Pulmonary artery endothelial cell (primary cell): ENCODE measurements around the gene CACNA1H. TPM values are rescaled to one million over a fixed set of nuclear protein-coding genes. Genes with fewer than 3 reads are reported as not detected.

ENCODE experiments used
- DNase-seq: peaks from one replicate; pipeline ENCODE4 v3.0.0-alpha.2; 2011; ENCODE audit warnings: low read depth, low spot score
- total RNA-seq: library from RNA; depleted of rRNA; stranded (reverse); fragments of >200 nt; gene quantifications from 2 replicates; pipeline ENCODE4 v1.2.3, GENCODE V29; 2014

Gene CACNA1H
- total RNA-seq, 1 donor from 2014 or later, result 0.07 TPM

DNA sequence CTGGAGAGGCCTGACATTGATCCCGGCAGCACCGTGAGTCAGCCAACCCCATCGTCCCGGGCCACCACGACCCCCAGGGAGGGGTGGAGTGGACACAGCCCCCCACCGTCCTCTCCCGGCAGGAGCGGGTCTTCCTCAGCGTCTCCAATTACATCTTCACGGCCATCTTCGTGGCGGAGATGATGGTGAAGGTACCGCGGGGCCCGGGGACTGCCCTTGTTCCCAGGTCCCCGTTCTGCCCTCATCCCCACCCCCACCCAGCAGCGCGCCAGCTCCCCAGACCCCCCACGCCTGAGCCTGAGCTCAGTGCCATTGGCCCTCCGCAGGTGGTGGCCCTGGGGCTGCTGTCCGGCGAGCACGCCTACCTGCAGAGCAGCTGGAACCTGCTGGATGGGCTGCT lies 57.6 kb downstream of the CACNA1H start:
- no peak for DNase-seq

DNA sequence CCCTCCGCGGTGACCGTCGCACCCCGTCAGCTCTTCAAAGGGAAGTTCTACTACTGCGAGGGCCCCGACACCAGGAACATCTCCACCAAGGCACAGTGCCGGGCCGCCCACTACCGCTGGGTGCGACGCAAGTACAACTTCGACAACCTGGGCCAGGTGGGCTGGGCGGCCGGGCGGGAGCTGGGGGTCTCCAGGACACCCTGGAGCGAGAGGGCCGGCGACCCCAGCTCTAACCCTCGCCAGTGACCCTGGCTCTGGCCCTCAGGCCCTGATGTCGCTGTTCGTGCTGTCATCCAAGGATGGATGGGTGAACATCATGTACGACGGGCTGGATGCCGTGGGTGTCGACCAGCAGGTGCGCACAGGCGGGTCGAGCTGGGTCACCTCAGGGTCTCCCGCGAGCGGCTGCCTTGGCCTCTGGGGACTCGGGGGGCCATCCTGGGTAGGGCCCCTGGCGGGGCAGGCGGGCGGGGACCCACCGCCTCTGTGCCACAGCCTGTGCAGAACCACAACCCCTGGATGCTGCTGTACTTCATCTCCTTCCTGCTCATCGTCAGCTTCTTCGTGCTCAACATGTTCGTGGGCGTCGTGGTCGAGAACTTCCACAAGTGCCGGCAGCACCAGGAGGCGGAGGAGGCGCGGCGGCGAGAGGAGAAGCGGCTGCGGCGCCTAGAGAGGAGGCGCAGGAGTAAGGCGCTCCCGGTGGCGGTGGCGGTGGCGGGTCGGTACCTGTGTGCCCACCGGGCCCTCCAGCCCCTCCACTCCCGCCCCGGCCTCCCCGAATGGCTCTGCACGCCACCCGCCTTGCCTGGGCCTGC lies 58.8 kb downstream of the CACNA1H start:
- DNase-seq, result no peak

DNA sequence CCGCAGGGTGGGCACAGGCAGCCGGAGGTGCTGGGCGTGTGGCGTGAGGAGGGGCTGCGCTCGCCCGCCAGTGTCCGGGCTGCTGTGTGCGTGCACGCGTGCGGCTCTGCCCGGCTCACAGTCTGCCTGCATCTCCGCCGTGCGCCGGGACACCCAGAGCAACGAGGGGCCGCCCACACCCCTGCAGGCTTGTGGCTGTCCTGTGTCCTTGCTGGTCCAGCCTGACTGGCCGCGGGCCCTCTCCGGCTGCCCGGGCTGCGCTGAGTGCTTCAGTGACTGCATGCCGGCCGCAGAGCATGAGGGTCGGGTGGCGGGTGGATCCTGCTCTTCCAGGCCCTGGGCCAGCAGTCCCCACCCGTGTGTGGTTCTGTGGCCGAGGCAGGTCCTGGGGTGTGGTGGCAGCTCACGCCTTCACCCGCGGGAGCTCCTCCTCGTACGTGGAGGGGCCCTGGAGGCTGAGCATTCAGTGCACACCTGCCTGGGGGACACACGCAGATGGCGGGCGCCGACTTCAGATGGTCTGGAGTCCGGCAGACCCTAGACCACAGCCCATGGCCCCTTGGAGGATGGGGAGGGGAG lies 59.8 kb downstream of the CACNA1H start:
- no peak for DNase-seq

DNA sequence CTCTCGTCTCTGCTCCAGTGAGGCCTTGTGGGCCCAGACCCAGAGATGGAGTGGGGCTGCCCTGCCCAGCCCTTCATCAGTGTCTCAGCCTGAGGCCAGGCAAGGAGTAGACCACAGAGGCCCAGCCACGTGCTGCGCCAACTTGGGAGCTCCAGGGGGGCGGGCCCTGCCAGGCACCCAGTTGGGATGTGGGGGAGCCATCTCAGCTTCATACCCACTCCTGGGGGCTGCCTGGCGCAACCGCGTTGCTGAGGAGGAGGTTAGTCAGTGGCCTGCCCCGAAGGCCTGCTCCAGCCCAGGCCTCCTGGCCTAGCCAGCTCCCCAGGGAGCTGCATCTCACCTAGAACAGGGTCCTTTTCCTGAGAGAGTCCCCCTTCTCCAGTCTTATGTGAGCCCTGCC lies 60.3 kb downstream of the CACNA1H start:
- DNase-seq, result no peak

DNA sequence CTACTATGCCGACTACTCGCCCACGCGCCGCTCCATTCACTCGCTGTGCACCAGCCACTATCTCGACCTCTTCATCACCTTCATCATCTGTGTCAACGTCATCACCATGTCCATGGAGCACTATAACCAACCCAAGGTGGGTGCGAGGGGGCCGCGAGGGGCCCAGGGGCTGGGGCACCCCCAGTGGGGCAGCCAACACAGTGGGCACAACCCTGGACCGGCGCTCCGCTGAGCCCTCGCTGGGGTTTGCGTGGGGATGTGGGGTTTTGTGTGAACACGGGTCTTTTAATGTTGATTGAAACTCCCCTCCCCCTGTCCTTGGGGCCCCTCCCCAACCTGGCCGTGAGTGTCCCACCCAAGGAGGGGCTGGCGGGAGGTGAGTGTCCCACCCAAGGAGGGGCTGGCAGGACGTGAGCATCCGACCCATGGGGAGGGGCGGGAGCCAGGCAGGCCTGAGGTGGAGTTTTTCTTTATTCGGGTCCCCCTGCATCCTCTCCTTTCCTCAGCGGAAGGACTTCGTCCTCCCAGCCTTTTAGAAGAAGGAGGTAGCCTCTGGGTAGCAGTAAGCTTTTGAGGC lies 61.0 kb downstream of the CACNA1H start:
- no peak for DNase-seq

DNA sequence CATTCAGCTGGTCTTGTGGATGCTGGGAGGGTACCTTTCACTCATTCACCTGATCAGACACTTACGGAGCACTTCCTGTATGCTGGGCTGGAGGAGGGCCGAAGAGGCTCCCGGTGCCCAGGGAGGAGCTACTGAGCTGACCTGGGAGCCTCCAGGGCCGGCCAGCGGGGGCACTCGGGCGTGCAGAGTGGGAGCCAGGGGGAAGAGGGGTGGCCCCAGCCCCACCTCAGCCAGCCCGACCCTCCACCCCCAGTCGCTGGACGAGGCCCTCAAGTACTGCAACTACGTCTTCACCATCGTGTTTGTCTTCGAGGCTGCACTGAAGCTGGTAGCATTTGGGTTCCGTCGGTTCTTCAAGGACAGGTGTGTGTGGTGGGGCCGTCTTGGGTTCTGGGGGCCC lies 61.8 kb downstream of the CACNA1H start:
- DNase-seq, result no peak

DNA sequence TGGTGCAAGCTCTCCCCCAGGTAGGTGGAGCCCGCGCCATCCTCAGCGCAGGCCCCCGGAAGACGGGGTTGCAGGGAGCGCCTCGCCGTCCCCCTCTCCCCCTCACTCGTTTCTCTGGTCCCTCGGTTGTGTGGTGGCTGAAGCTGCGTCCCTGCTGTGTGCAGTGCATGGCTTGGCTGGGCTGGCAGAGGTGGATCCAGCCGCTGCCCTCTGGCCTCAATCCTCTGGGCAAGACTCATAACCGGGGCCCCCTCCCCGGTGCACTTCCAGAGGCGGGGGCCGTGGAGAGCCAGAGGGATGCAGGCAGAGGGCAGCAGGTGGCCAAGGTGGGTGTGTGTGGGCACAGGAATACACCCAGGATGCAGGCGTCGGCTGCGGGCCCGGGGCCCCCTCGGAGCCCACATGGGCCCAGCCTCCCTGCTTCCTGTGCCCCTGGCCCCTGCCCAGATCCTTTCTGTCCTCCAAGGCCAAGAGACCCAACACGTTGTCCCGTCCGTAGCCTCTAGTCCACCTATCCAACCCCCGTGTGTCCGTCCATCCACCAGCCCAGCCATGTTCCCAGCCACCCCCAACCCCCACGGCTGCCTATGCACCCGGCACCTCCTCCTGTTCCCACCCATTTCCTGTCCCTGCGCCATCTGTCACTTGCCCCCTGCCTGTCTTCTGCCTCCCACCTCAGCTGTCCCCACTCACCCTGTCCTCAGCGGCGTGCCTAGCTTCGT lies 62.8 kb downstream of the CACNA1H start:
- DNase-seq, result no peak

DNA sequence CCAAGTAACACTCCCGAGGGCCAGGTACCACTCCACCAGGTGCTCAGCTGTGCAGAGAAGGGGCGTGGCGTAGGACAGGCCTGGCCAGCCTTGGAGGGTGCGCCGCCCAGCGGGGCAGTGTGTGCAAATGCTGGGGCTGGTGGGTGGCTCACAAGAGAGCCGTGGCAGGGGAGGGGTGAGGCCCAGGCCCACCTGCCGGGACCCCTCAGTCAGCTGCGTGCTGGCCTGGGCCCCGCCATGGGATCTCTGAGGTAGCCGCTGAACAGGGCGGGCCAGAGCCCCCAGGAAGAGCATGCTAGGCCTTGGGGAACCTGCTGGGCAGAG lies 63.4 kb downstream of the CACNA1H start:
- DNase-seq, result no peak

DNA sequence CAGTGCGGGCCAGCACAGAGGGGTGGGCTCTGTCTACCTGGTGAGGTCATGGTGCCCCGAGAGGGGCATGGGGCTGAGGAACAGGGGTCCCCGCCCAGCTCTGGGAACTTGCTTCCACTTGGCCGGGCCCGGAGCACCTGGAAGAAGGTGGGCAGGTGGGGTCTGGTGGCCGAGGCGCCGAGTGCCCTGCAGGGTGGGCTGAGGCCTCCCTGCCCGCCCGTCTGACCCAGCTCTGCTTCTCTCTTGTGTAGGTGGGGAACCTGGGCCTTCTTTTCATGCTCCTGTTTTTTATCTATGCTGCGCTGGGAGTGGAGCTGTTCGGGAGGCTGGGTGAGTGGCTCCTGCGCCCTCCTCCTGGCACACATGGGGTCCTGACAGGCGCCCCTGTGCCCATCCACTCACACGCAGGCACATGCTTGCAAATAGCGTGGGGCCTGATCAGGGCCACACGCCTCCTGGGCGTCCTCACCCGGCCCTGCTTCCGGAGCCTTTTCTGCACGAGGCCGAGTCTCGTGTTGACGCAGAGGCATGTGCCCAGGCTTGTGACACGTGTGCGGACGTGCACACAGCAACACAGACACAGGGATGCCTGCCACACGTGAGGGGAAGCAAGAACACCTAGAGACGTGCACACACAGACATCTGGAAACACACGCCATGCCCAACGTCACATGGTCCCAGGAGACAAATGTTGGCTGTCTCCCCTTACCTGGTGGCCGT lies 63.9 kb downstream of the CACNA1H start:
- no peak for DNase-seq

DNA sequence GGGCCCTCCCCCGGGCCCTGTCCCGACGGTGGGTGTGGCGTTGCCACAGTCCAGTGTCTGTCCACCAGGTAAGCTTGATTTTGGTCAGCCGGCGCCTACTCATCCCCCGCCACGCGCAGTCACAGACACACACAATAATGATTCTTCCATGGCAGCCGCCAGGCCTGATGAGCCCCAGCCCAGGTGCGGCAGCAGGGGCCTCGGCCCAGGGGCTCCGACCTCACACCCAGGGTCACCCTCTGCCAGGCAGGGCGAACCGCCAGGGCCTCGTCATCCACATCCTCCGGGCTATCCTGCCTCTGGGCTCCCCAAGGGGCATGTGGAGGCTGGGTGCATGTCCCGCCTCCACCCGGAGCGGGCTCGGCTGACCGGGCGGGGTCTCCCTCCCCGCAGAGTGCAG lies 64.6 kb downstream of the CACNA1H start:
- DNase-seq, result no peak

DNA sequence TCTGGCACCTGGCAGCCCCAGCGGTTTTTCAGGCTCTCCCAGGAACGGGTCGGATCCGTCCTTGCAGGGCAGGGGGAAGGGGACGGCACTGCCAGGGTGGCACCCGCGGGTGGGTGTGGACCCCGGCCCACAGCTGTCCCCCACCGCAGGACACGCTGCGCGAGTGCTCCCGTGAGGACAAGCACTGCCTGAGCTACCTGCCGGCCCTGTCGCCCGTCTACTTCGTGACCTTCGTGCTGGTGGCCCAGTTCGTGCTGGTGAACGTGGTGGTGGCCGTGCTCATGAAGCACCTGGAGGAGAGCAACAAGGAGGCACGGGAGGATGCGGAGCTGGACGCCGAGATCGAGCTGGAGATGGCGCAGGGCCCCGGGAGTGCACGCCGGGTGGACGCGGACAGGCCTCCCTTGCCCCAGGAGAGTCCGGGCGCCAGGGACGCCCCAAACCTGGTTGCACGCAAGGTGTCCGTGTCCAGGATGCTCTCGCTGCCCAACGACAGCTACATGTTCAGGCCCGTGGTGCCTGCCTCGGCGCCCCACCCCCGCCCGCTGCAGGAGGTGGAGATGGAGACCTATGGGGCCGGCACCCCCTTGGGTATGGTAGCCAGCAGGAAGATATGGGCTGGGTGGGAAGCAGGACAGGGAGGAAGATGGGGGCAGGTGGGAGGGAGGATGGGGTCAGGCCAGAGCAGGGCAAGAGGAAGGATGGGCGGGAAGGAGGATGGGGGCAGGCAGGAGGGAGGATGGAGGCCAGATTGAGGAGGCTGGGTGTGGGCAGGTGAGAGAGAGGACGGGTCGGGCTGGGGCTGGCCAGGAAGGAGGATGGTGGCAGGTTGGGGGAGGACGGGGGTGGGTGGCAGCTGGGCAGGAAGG lies 65.4 kb downstream of the CACNA1H start:
- no peak for DNase-seq

DNA sequence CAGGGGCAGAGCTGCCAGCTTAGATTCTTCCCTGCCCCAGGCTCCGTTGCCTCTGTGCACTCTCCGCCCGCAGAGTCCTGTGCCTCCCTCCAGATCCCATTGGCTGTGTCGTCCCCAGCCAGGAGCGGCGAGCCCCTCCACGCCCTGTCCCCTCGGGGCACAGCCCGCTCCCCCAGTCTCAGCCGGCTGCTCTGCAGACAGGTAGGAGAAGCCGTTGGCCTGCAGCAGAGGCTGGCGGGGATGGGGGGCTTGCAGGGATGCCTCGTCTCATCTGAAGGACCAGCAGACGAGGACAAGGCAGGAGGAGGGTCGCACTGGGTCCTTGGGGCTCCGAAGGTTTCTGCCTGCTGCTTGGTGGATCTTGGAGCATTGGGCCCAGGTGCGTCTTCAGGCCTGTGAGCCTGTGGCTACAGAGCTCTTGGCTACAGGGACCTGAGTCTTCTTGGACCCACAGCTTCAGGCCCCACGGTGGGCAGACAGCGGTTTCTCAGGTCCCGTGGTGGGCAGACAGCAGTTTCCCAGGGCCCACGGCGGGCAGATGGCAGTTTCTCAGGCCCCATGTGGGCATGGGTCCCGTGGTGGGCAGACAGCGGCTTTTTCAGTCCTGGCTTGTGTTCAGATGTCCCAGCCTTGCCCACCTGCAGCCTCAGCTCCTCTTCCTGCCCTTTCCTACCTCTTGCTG lies 66.2 kb downstream of the CACNA1H start:
- DNase-seq, result no peak

DNA sequence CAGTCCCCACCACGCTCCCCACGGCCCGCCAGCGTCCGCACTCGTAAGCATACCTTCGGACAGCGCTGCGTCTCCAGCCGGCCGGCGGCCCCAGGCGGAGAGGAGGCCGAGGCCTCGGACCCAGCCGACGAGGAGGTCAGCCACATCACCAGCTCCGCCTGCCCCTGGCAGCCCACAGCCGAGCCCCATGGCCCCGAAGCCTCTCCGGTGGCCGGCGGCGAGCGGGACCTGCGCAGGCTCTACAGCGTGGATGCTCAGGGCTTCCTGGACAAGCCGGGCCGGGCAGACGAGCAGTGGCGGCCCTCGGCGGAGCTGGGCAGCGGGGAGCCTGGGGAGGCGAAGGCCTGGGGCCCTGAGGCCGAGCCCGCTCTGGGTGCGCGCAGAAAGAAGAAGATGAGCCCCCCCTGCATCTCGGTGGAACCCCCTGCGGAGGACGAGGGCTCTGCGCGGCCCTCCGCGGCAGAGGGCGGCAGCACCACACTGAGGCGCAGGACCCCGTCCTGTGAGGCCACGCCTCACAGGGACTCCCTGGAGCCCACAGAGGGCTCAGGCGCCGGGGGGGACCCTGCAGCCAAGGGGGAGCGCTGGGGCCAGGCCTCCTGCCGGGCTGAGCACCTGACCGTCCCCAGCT lies 67.3 kb downstream of the CACNA1H start:
- DNase-seq, result no peak

DNA sequence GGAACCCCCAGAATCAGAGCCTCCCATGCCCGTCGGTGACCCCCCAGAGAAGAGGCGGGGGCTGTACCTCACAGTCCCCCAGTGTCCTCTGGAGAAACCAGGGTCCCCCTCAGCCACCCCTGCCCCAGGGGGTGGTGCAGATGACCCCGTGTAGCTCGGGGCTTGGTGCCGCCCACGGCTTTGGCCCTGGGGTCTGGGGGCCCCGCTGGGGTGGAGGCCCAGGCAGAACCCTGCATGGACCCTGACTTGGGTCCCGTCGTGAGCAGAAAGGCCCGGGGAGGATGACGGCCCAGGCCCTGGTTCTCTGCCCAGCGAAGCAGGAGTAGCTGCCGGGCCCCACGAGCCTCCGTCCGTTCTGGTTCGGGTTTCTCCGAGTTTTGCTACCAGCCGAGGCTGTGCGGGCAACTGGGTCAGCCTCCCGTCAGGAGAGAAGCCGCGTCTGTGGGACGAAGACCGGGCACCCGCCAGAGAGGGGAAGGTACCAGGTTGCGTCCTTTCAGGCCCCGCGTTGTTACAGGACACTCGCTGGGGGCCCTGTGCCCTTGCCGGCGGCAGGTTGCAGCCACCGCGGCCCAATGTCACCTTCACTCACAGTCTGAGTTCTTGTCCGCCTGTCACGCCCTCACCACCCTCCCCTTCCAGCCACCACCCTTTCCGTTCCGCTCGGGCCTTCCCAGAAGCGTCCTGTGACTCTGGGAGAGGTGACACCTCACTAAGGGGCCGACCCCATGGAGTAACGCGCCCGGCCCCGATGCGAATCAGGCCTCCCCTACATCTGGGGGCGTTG lies 68.1 kb downstream of the CACNA1H start:
- no peak for DNase-seq

DNA sequence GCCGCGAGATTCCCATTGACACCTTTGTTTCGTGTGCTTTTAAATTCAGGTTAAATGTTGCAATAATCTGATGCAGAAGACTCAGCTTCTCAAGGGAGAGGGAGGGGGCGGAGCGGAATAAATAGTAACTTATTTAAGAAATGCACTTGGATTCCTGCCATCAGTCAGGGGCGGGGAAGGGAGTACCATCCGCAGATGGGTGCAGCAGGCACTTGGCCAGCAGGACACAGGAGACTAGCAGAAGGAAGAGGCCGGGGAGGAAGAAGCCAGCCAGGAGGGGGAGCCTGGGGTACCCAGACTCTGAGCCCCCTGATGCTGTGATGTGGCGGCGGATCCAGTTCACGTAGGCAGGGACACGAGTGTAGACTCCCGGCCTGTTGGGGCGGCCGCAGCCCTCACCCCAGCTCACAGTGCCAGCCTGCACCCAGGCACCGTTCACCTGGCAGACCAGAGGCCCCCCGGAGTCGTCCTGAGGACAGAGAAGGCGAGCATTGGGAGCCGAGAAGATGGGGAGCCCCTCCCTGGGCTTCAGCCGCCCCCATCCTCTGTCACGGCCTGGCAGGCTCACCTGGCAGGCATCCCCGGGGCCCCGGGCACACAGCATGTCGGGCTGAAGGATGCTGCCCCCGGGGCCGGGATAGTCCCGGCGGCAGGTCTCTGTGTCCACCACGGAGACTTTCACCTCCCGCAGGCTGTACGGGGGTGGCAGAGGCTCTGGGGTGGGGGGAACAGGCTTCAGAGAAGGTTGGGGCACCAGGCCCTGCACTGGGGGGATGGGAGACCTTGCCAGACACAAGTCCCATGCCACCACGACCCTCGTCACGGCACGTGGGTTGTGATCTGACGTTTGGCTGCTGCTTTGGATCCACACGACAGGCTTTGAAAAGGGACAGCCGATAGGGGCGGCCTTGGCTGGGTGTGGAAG lies 69.0 kb downstream of the CACNA1H start:
- DNase-seq, result no peak

DNA sequence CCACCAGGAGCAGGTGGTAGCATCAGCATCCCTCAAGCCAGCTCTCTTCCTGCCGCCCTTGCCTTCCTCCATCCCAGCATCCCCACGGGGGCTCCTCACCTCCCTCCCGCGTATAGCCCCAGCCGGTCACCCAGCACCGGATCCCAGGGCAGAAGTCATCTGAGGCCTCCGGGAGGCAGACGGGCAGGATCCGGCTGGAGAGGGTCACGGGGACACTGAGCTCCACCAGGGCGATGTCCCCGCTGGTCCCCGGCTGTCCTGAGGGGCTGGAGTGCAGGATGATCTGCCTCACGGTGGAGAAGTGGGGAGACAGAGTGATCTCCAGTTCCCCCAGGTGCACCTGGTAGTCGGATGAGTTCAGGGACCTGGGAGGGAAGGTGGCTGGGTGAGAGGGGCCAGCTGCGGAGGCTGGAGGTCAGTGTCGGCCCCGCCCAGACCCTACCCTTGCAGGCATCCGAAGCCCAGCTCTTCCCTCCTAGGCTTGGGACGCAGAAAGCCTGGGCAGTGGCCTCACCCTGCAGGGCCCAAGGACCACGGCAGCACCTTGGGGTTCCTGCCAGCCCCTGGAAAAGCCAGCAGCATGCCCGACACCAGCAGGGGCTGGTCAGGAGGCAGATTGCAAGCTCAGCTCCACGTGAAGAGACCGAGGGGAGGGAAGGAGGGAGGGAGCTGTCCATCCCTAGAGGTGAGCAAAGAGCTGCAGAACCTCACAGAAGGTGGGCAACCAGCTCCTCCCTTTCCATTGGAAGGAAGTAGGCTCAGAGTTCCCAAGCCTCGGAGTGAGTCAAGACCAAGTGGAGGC lies 69.8 kb downstream of the CACNA1H start:
- no peak for DNase-seq
